Sigmoid colon (tissue), 7 donors: ENCODE data around the gene ZNF541. TPM values are rescaled to one million over a fixed set of nuclear protein-coding genes. Genes with fewer than 3 reads are reported as not detected.

Experiments used
- DNase-seq: peaks from one replicate; pipeline ENCODE4 v3.0.0-alpha.2; 2019
- H3K27ac ChIP-seq, 4 donors: fragments of 200-600 bp; sonication (generic); one replicate each; pipeline ENCODE4 v1.5.1; 2016 to 2019; ENCODE audit warnings: mild to moderate bottlenecking in 1 of 4
- H3K27me3 ChIP-seq, 3 donors: fragments of 200-600 bp; sonication (generic); one replicate each; pipeline ENCODE4 v1.5.1; 2019; ENCODE audit warnings: mild to moderate bottlenecking in 1 of 3
- H3K36me3 ChIP-seq, 4 donors: fragments of 200-600 bp; sonication (generic); one replicate each; pipeline ENCODE4 v1.5.1; 2016 to 2019
- H3K4me1 ChIP-seq, 4 donors: fragments of 200-600 bp; sonication (generic); one replicate each; pipeline ENCODE4 v1.5.1; 2017 to 2019
- H3K4me3 ChIP-seq, 4 donors: fragments of 200-600 bp; sonication (generic); one replicate each; pipeline ENCODE4 v1.5.1; 2017 to 2019; ENCODE audit warnings: mild to moderate bottlenecking in 2 of 4, moderate library complexity in 1 of 4
- H3K9me3 ChIP-seq, 4 donors: fragments of 200-600 bp in 3 of 4; sonication (generic) in 3 of 4; one replicate each; pipeline versions ENCODE4 v1.5.1 to v1.6.1; 2013 to 2019
- CTCF ChIP-seq, 4 experiments: fragments of 450-650 bp in 3 of 4; fragments of 200-600 bp in 1 of 4; IDR thresholded peaks; one replicate each; pipeline ENCODE4 v1.5.1; 2016 to 2019; ENCODE audit warnings: antibody characterized with exemption in 4 of 4, mild to moderate bottlenecking in 3 of 4, moderate library complexity in 2 of 4
- EP300 ChIP-seq, 4 donors: sonication (generic); formaldehyde crosslinking; IDR thresholded peaks; one replicate each; pipeline ENCODE4 v1.6.1; 2017; ENCODE audit warnings: antibody characterized with exemption in 4 of 4
- POLR2A ChIP-seq, 2 donors: fragments of 450-650 bp; IDR thresholded peaks; one replicate each; pipeline ENCODE4 v1.6.1; 2016; ENCODE audit warnings: antibody characterized with exemption in 2 of 2, mild to moderate bottlenecking in 2 of 2, moderate library complexity in 2 of 2
- POLR2AphosphoS5 ChIP-seq, 4 donors: sonication (generic); formaldehyde crosslinking; IDR thresholded peaks; one replicate each; pipeline ENCODE4 v1.6.1; 2017; ENCODE audit warnings: antibody characterized with exemption in 4 of 4
- WGBS, 2 donors: extraction: QIAGEN DNeasy Blood & Tissue Kit; methylation state at CpG; one replicate each; pipeline ENCODE4 v1.1.7; 2013; 5-methylcytosine and 5-hydroxymethylcytosine counted together
- intact Hi-C: fragments of 100-400 bp; cut with DNase I; formaldehyde crosslinking; loops from one replicate; pipeline ENCODE4 v1.15.1; 2023
- polyA plus RNA-seq, 3 donors: library from polyadenylated mRNA; stranded (reverse); fragments of 200-250 nt; gene quantifications; one replicate each; pipeline ENCODE4 v1.2.3, GENCODE V29; 2013
- total RNA-seq, 4 donors: library from RNA; depleted of rRNA; stranded (reverse); fragments of >200 nt; gene quantifications; one replicate each; pipeline ENCODE4 v1.1.0, GENCODE V29; 2016
- donor health status: healthy with polysubstance abuse.
- donor health status: Bipolar disorder and iron deficiency.
- donor health status: healthy.

The ZNF541 gene
- total and polyA plus RNA-seq, 7 donors = 0.22 to 1.7 (median 1.3) TPM; not detected in 3

DNA sequence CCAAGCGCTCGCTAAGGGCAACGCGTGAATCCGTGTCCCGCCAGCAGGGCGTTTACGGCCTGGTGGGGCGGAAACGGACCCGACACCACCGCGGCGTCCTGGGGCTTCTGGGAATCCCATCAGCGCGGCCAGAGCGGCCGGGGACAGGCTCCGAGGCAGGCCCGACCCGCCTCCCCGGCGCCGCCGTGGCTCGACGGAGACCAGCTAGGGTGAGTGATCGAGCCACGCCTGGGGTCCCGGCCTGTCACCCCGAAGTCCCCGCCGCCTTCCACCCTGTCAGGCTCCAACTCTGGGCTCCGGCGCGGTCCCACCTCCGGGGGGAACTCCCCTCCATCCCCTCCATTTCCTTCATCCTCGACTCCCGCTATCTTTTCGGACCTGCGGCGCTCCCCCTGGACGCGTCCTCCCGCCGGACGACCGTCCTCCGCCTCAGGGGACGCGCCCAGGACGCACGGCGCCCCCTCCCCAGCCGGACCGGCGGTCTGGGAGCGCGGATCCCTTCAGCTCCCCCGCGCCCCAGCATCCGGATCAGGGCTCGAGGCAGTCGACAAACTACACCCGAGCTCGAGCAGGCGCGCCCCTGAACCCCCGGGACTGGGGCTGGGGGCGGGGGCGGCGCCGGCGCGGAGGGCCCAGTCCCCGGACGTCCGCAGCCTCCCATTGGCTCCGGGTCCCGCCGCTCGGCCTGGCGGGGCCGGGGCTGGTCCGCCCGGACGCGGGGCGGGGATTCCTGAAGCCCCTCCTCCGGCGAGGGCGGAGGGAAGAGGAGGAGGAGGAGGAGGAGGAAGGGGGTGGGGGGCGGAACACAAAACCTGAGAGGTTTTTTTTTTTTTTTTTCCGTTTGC is 35.3 kb upstream of the ZNF541 start:
- Histone ChIP-seq H3K4me1 (peaks cover 0 to 44% (median 39%) of the 10 kb centered on the region in 4 donors), H3K9me3 (no peaks in the 10 kb centered on the region), H3K27me3 (no peaks in the 10 kb centered on the region), H3K36me3 (no peaks in the 10 kb centered on the region), H3K4me3 (peak overlapping the region; percentile 70 to 98 (median 86)), H3K27ac (peak overlapping the region; percentile 95 to 98 (median 98))
- 1% methylated on average over 94 of the region's 94 CpGs for WGBS, 2 donors
- TF ChIP-seq CTCF (IDR thresholded peaks at IDR 0.05) = peak in 3 of 4 experiments; percentile 28 to 57 (median 44)
- TF ChIP-seq POLR2A (IDR thresholded peaks at IDR 0.05) = peak; percentile 76 to 77
- peak; percentile 93 to 98 (median 94) for TF ChIP-seq POLR2AphosphoS5 (IDR thresholded peaks at IDR 0.05)
- no peak for TF ChIP-seq EP300 (IDR thresholded peaks at IDR 0.05)
- peak; percentile 97 for DNase-seq
- intact Hi-C loops = loop anchor here (1.0 to 10.0 kb wide), 6 partner anchors 8 to 333 kb away; partner anchors contain the start of genes INAFM1 and NAPA

DNA sequence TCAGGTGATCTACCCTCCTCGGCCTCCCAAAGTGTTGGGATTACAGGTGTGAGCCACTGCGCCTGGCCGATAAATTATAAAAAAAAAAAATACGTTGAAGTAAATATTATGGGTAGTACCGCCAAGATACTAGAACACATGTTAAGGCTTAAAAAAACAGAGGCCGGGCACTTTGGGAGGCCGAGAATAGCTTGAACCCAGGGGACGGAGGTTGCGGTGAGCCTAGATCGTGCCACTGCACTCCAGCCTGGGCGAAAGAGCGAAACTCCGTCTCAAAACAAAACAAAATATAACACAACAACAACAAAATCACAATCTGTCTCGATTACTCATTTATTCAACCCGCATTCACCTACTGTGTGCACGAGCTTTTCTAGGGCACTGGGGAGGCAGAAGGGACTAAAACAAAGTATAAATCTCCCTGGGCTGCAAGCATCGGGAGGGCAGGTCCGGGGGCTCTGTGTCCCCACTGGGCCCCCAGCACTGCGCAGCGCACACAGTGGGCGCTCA is 34.7 kb upstream of the ZNF541 start:
- Histone ChIP-seq H3K4me1 (peaks cover 0 to 37% (median 32%) of the 10 kb centered on the region in 4 donors), H3K9me3 (no peaks in the 10 kb centered on the region), H3K27me3 (no peaks in the 10 kb centered on the region), H3K4me3 (peak overlapping the region; percentile 70 to 98 (median 86)), H3K27ac (peak overlapping the region; percentile 95 to 98 (median 98)), H3K36me3 (no peaks in the 10 kb centered on the region)
- TF ChIP-seq POLR2AphosphoS5 (IDR thresholded peaks at IDR 0.05) (no peak), CTCF (IDR thresholded peaks at IDR 0.05) (peak in 1 of 4 experiments; percentile 54)
- DNase-seq = no peak
- intact Hi-C loops = loop anchor here (1.0 to 10.0 kb wide), 6 partner anchors 7 to 333 kb away; partner anchors contain the start of genes INAFM1 and NAPA
- WGBS, 2 donors = 43 to 44% methylated on average over 21 of the region's 21 CpGs

DNA sequence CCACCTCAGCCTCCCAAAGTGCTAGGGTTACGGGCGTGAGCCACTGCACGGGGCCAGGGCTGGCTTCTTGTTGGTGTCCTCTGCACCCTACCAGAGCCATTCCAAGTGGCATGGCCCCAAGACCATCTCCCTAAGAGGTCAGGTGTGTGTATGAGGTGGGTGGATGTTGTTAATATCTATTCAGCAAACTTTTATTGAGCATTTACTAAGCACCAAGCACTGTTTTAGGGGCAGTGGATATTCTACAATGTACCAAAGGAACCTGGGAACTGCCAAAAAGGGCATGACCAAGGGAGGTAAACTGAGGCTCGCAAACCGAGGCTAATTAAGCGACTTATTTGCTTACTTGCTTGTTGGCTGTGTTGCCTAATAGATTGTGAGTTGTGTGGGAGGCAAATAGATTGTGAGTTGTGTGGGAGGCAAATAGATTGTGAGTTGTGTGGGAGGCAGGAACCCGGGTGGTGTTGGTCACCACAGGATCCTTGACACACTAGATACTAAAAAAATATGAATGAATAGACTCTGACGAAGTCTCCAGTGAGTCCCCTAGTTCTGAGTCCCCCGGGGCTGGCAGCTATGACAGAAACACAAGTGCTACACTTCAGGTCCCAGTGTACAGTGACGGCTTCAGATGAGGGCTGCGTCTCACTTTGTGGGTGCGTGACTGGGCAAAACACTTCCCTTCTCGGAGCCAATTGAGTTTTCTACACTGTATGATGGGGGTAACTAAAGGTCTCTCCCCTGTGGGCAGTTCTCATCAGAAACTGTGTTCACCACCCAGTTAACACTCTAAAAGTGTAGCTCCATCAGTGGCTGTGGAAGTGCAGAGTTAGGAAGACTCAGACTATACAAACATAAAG is 31.0 kb upstream of the ZNF541 start:
- Histone ChIP-seq H3K4me3 (no peak overlapping the region), H3K4me1 (peaks cover 0 to 26% (median 21%) of the 10 kb centered on the region in 4 donors), H3K36me3 (no peaks in the 10 kb centered on the region), H3K27me3 (no peaks in the 10 kb centered on the region), H3K9me3 (no peaks in the 10 kb centered on the region), H3K27ac (no peak overlapping the region)
- DNase-seq = no peak
- intact Hi-C loops = loop anchor here (10.0 kb wide), 1 partner anchor 329 kb away; the partner anchor contains the start of gene INAFM1
- no peak for TF ChIP-seq CTCF (IDR thresholded peaks at IDR 0.05)
- no peak for TF ChIP-seq EP300 (IDR thresholded peaks at IDR 0.05)
- TF ChIP-seq POLR2AphosphoS5 (IDR thresholded peaks at IDR 0.05) = no peak
- 54 to 66% methylated on average over 13 of the region's 13 CpGs for WGBS, 2 donors

DNA sequence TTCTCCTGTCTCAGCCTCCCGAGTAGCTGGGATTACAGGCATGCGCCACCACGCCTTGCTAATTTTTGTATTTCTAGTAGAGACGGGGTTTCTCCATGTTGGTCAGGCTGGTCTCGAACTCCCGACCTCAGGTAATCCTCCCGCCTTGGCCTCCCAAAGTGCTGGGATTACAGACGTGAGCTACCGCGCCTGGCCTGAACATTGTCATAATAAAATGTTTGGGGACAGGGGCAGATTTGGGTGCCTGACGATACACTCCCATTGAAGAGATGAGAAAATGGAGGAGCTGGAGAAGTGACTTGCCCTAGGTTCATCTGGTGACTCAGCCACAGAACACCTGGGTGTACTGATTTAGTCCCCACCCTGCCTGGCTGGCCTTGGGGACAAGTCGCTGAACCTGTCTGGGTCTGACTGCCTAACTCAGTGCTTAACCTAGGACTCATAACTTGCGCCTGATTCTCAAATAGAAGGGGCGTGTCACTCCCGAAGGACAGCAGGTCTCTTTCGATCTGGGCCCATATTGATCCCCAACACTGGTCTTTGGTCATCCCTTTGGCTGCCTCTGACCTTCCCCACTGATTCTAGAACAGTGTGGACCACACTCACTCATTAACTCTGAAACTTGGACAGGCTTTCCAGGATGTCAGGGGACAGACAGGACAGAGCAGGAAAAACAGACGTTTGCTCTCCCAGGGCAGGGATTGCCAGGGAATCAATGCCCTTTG is 28.4 kb upstream of the ZNF541 start:
- no peaks in the 10 kb centered on the region for H3K36me3 ChIP-seq
- H3K9me3 ChIP-seq = no peaks in the 10 kb centered on the region
- H3K4me3 ChIP-seq = peak overlapping the region; percentile 49 to 56 (median 52)
- no peak for DNase-seq
- peaks cover 0 to 23% (median 21%) of the 10 kb centered on the region in 4 donors for H3K4me1 ChIP-seq
- 24 to 67% methylated on average over 17 of the region's 17 CpGs for WGBS, 2 donors
- H3K27me3 ChIP-seq = no peaks in the 10 kb centered on the region
- intact Hi-C loops = loop anchor here (2.0 to 10.0 kb wide), 3 partner anchors 63 to 327 kb away; partner anchors contain the start of gene INAFM1
- H3K27ac ChIP-seq = peak overlapping the region; percentile 89 to 94 (median 92)
- TF ChIP-seq POLR2AphosphoS5 (IDR thresholded peaks at IDR 0.05) (no peak), CTCF (IDR thresholded peaks at IDR 0.05) (no peak), EP300 (IDR thresholded peaks at IDR 0.05) (no peak), POLR2A (IDR thresholded peaks at IDR 0.05) (no peak)
